Renal cortical epithelial cell (primary cell): ENCODE data around the gene GRAMD1C. TPM values are rescaled to one million over a fixed set of nuclear protein-coding genes. Genes with fewer than 3 reads are reported as not detected.
"Not testable (repeated sequence)": the region's sequence is repeated elsewhere in the genome, so short reads cannot be mapped to it uniquely, and the experiment has no call there.

Source experiments
- DNase-seq: peaks from one replicate; pipeline ENCODE4 v3.0.0-alpha.2; 2011; ENCODE audit warnings: low read depth
- total RNA-seq: library from RNA; depleted of rRNA; stranded (reverse); fragments of >200 nt; gene quantifications from 2 replicates; pipeline ENCODE4 v1.2.3, GENCODE V29; 2014

The GRAMD1C gene
- total RNA-seq: 3.0 and 11.8 TPM in 2 replicates

DNA sequence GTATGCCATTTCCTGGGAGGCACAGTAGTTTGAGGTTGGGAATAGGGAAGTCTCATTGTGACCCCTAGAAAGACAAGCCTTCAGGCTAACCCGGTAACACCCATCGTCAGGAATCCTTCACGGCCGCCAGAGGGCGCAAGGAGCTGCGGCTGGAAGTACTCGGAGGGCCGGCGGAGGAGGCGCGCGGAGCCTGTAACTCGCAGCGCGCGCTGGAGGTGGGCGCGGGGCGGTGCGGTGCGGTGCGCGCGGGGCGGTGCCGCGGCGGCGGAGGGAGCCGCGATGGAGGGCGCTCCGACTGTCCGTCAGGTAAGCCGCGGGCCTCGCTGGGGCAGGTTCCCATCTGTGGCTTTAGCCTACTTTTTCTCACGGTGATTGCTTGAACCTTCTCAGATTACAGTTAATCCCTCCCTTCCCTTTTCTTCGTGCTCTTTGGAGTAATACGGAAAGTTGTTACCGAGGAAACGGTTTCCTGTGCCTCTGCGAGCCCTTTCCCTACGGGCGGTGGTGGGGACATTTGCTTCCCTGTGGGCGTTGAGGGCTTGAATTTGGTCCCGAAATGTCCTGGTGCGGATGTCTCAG is at the start of gene GRAMD1C:
Gene GRAMD1C, plus strand, starts transcription at position 158 of the 579 bp plus-strand sequence. Its CDS starts 122 bp downstream, at position 280.
- peak; percentile 74 for DNase-seq

DNA sequence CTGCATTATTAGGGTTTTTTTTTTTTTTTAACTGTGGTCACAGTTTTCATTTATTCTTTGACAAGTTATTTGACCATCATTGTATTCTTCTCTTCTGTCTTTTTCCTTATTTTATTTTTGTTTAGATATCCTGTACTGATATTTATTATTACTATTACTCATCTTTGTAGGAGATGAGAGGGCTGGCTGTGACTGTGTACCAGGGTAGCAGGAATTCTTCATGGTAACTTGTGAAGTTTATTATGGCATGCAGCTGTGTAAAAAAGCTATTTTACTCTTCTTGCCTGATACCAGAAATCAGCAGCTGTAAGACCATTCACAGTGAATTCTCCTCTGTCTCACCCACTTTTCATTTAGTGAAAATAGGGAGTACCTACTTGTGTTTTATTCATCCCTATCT is 47.2 kb upstream of the GRAMD1C start:
- DNase-seq: no peak

DNA sequence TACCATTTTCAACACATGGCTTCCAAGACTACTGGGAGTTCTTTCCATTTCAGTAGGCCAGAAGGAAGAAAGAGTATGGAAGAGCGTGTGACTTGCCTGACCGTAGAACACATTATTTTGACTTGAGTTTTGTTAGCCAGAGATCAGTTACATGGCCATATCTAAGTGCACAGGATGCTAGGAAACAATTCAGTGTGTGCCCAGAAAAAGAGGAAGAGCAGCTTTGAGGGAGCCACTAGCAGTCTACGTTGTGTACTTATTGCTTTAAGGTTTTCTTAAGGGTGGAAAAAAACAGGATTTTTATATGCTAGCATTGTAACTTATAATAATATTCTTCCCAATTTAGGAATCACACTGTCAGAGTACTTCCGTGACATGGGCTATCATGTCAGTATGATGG is 44.1 kb upstream of the GRAMD1C start:
- no peak for DNase-seq

DNA sequence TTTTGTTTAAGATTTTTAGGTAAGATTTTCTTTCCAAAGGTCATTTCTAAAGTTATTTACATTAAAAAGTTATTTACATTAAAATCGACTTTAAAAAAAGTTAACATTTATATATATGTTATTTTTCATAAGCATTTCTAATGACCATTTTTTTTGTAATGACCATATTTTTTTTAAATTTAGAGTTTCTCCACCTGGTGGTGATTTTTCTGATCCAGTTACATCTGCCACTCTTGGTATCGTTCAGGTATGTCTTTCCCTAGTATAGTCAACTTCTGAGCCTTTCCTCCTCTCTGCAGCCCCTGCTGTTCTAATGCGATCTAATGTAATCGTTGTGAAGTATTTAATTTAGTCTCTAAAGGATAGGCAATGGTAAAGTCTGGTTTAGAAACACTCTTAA is 42.9 kb upstream of the GRAMD1C start:
- DNase-seq: no peak

DNA sequence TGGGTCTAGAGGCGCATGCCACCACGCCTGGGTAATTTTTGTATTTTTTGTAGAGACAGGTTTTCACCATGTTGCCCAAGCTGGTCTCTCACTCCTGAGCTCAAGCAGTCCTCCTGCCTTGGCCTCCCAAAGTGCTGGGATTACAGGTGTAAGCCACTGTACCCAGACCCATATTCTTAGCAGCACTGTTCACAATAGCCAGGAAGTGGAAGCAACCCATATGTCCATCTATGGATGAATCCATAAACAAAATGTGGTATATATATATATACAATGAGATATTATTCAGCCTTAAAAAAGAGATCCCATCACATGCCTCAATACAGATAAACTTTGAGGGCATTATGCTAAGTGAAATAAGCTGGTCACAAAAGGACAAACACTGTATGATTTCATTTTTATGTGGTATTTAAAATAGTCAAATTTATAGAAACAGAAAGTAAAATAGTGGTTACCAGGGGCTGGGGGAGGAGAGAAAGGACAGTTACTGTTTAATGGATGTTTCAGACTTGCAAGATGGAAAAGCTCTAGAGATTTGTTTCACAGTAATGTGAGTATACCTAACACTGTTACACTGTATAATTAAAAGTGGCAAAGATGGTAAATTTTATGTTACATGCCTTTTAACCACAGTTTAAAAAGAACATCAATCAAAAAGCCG is 35.7 kb upstream of the GRAMD1C start:
- peak; percentile 18 for DNase-seq

DNA sequence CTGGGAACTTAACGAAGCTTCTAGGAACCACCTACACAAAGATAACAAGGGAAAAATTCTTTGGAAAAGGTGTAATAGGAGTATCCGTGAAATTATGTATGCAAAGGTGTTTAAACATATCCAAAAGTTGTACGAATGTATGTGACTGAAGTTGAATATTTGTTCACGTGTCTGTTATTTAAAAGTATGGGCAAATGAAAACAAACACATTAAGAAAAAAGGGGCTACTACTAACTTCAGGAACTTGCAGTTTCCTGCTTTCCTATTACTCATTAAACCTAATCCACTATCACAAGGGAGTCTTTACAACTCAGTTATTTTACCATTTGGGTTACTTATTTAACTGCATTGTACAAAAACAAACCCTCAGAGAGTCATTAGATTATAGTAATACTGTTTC is 33.9 kb upstream of the GRAMD1C start:
- DNase-seq: peak; percentile 96

DNA sequence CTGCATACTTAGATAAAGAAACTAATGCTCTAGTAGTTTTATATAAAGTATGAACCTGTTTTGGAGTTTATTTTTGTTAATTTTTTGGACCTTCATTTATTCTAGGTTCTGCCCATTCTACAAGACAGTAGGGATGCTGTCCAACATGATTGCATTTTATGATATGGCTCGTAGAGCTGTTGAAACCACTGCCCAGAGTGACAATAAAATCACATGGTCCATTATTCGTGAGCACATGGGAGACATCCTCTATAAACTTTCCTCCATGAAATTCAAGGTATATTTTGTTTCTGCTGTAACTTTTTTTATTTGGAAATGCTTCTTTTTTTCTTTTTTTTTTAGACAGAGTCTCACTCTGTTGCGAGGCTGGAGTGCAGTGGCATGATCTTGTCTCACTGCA is 33.3 kb upstream of the GRAMD1C start:
- no peak for DNase-seq

DNA sequence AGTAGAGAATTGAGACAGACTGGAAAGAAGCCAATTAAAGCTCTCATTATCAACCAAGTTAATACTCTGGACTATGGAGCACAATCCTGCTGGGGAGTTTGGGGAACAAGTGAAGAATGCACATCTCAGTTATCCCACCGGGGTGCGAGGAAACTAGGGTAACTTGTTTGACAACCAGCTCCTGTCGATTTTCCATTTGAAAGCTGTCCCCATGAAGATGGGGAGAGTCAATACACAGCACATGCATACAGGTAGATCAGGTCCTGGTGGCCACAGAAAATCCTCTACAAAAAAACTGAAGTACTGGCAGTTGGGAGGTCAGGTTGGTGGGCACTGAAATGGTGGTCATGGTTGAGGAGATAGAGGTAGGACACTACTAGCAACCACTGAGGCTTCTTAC is 25.7 kb upstream of the GRAMD1C start:
- no peak for DNase-seq

DNA sequence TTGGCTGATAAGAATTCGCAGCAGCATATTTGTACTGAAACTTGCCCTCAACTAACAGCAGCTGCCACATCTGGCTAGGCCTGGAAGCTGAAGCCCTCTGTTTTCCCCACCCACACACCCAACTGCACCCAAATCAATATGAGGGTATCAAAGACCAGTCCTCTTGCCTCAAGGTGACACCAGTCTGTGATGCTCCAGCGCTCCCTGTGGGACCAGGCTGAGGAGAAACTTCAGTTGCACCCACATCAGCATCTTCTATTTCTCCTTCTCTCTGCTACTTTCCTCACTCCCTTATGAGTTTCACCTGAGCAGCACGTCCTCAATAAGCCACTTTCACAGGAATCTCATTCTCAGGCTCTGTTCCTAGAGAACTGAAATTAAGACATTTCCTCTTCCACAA is 18.7 kb upstream of the GRAMD1C start:
- DNase-seq: no peak

DNA sequence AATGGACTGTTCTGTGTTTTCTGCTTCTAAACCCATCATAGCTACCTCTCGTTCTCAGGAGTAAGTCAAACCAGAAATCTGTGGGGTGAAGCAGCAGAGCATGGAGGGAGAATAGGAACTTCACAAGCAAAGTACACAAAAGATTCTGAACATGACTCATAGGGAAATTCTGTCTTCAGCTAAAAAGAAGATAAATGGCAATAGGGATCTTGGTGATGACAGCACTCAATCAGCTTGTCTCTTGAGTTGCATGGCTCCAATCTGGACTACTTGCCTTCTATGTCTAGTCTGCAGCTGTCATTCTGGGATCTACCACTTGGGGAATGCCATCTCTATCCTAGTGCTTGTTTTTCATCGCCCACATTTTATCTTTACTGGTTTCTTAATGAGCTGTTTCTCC is 13.5 kb upstream of the GRAMD1C start:
- peak; percentile 95 for DNase-seq

DNA sequence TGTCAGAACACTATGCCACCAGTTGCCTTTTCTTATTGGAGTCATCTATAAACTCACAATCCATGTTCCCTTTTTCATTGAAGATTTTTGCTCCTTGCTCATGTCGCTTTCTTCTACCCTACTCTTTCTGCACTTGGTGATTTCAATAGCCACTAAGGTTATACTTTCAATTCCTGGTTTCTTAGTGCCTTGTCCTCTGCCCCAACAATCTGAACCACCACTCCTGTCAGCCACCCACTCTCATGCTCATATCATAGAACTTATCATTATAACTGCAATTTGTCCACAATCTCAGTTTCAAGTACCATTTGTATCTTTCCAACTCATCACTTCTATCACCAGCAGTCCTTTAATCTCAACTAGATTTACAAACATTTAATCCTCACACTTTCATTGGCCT is 10.0 kb upstream of the GRAMD1C start:
- DNase-seq: no peak

DNA sequence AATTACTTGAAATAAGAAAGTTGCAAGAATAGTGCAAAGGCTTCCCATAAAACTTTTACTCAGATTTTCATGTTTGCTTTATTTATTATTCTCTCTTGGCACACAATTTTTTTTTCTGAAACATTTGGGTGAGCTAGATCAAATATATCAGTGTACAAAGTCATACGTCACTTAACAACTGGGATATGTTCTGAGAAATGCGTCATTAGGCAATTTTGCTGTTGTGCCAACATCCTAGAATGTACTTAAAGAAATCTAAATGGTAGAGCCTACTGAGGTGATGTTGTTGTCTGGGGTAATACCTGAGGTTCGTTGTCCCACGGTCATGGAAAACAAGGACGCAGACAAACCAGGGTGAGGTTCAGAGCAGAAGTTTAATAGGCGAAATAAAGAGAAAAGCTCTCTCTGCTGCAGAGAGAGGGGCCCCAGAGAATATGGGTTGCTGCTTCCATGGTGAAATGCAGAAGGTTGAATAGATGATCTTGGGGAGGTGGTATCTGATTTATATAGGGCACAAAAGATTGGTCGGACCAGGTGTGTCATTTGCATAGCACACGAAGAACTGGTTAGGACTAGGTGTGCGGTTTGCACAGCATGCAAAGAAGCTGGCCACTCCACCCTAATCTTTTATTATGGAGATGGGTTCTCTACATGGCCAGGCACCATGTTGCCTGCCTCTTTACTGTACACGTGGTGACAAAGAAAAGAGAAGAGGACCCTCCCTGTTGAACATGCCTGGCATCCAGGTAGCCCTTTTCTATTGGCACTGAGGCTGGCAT is 8.8 kb upstream of the GRAMD1C start:
- no peak for DNase-seq

DNA sequence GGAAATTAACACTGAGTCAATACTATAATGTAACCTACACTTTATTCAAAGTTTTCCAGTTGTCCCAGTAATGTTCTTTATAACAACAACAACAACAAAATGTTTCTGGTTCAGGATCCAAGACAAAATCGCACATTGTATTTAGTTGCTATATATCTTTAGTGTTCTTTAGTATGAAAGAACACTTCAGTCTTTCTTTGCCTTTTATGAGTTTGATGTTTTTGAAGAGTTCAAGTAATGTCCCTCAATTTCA is 7.6 kb upstream of the GRAMD1C start:
- no peak for DNase-seq

DNA sequence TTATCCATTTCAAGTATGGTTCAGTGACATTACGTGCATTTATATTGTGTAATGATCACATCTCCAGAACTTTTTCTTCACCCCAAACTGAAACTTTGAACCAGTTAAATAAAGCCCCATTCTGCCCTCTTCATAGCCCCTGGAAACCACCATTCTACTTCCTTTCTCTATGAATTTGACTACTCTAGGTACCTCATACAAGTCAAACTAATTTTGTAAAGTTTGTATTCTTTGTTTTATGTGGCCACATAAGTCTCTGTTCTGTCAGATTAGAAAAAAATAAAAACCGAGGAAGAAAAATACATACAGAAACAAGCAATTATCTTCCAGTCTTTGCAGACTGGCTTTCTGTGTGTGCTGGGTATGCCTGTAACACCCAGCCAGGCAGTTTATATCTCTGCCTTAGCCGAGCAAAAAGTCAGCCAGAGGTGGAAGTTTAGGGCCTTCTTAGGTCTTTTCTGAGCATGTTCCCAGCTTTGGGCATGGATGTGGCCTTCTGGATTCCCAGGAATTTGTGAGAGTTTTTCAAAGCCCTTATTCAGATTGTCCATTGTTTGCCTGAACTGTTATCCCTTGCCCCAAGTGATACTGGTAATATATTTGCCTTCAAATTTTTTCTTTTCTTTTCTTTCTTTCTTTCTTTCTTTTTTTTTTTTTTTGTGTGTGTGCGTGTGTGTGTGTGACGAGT is 6.0 kb upstream of the GRAMD1C start:
- DNase-seq: peak; percentile 75

DNA sequence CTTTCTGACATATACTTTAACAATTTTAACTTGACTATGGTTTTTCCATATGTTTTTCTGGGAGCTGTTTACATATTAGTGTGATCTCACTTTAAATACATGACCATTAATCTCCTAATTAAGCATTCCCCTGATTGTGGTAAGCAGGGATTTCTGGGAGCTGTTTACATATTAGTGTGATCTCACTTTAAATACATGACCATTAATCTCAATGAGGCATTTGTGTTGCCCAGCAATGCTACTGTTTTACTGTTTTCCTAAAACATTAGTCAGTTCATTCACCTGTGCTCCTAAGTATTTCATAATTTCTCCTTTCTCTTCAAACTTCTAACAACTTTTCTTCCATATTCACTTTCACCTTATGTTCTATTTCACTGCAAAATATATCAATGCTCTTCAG is 3.6 kb upstream of the GRAMD1C start:
- DNase-seq: peak; percentile 94

DNA sequence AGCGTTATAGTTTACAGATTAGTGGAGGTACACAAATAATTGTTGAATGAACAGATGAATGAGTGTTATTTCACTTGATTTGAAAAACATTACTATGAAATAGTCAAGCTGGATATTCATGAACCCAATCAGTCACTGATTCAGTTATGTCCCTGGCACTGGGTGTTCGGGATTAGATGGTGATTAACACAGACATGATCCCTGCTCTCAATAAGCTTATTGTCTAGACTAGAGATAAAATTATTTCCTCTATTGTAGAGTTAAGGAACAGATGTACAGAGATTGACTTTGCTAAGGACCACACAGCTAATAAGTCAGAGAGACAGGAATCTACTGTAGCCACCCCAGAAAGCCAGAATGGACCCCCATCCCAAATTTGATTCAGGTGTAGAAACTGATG is 963 bp downstream of the GRAMD1C start:
- DNase-seq: peak; percentile 42

DNA sequence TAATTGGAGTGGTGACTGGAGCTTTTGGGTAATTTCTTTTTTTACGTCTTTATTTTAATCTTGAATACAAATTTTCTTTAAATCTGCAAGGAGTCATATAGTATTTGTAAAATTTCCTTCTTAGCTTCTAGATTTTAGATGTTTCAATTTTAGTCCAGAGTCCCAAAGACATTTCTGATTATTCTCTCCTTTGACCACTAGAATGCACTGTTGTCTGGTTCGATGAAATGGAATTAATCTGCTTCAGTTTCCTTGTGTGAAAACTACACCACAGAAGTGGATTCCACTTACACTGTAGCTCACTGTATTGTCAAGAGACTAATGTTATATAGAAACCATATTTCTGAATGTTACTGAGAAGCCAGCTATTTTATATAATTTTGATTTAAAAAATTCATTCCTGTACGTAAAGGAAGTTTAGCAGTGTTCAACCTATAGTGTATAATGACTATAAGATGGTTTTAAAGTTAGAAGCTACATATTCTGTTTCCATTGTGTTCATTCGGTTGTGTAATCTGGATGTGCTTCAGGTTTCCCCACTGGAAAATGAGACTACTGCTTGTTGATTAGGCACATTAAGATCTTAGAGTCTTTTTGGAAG is 6.1 kb downstream of the GRAMD1C start:
- DNase-seq: peak; percentile 69

DNA sequence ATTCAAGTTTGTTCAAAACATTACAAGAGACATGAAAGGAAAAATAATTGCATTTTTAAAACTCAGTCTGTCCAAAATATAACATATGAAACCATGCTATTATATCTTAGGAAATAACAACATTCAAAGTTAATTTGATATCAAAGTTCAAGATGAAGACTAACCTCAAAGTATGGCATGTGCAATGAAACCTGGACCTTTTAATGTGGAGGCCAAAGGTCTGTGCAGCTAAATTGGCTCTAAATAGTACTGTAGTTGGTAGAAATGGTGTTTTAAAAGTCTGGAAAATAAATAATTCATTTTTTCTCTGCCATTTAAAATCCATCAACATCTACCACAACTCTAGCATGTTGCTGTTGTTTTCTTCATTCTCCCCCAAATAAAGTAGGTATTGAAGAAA is 8.7 kb downstream of the GRAMD1C start:
- no peak for DNase-seq

DNA sequence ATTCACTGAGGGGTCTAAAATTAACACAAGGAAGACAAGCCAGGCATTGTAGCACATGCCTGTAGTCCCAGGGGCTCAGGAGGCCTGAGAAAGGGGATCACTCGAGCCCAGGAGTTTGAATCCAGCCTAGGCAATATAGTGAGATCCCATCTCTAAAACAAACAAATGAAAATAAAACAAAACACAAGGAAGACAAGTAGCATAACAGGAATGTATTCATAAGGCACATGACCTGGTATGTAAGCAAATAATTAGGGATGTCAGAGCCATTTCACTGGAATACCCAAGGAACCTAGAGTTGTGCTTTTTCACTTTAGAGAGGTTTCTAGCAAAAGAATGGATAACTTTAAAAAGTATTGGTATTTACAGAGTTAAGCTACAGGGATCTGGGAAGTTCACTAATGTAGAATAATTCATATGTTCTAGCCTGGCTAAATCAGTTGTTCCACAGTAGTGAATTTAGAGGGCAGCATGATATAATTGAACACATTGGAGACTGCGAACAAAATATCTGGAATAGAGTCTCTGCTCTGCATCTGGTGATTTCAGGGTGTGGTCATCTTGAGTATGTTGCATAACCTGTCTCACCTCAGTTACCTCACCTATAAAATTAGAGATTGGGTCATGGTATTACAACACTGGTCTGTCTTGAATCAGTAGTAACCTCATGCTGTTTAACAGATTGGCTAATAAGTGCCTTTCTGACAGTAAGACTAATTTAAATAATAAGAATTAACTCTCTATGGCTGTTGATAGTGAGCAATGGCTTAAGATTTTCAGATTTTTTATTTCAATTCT is 9.3 kb downstream of the GRAMD1C start:
- peak; percentile 82 for DNase-seq

DNA sequence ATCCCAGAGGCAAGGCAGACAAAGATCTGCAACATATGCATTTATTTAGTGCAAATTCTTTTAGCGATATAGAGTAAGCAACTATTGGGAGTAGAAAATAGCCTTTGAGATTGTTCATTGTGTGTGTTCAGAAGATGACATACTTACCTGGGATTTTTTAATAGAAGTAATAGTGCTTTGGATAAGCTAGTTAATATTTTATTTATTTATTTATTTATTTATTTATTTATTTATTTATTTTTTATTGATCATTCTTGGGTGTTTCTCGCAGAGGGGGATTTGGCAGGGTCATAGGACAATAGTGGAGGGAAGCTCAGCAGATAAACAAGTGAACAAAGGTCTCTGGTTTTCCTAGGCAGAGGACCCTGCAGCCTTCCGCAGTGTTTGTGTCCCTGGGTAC is 10.5 kb downstream of the GRAMD1C start:
- DNase-seq: not testable (repeated sequence)

DNA sequence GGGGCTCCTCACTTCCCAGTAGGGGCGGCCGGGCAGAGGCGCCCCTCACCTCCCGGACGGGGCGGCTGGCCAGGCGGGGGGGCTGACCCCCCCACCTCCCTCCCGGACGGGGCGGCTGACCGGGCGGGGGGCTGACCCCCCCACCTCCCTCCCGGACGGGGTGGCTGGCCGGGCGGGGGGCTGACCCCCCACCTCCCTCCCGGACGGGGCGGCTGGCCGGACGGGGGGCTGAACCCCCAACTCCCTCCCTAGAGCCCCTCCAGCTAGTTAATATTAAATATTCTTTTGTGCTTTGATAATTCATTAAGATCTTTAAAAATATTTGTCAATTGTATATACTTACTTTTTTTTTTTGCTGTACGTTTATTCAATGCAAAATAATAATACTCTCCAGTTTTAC is 11.3 kb downstream of the GRAMD1C start:
- not testable (repeated sequence) for DNase-seq

DNA sequence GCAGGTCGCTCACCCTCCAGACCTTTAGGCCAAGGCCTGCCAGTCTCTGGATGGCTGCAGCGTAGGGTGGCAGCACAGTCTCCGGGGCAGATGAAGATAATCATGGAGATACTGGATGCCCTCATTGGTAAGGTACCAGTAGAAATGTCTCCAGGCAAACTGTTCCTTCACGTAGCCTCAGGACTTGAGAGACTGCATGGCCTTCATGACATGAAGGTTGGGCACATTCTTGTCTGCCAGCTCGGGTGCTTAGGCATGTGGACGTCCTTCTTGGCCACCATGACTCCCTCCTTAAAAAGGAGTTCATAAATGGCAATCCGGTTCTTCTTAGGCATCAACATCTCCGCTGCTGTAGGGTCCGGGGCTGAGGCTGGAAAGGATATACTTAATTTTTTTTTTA is 11.8 kb downstream of the GRAMD1C start:
- not testable (repeated sequence) for DNase-seq
